ENCODE data around the gene OR2H1.
"Not testable (repeated sequence)": the region's sequence is repeated elsewhere in the genome, so short reads cannot be mapped to it uniquely, and the experiment has no call there.

OR2H1 gene

DNA sequence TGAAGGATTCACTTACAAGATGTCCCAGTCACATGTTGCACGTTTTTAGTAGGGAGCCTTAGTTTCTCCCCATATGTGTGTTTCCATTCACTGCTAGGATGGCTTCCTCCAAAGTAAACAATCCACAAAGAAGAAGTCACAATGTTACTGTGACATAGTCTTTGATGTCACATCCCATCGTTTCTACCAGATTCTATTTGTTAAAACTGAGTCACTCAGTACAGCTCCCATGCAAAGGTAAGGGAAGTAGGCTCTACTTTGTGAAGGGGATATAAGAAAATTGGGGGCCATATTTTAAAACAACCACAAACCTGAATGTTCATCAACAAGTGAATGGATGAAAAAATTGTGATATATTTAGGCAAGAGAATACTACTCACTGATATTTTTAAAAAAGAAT, at the start of gene OR2H1, which contains the start of gene OR11A1:
Gene OR2H1, plus strand, starts transcription at position 185 of the 400 bp plus-strand sequence. CDS start 4,615 bp downstream, outside the sequence.
Gene OR11A1, minus strand, starts transcription at position 101 of the 400 bp plus-strand sequence. CDS start 29,430 bp downstream, outside the sequence.
- no peak for DNase-seq

DNA sequence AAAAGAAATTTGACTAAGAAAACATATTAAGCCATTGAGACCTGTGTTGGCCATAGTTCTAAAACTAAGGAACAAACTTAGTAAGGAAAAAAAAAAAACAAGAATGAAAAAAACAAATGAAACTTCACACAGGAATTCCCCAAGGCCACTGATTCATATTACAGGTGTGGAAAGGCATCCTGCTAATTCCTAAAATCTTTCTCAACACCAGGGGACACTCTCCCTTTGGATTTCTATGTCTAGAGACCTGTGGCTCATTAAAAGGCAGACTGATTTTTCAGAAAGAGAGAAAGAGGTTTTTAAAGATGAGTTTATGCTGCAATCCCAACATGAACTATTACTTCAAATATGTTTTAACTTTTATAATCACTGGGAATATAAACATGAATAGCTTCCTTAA, 42.4 kb upstream of the OR2H1 start, which contains the start of gene OR12D1:
Gene OR12D1, plus strand, starts transcription at position 341 of the 400 bp plus-strand sequence.
- DNase-seq: no peak

DNA sequence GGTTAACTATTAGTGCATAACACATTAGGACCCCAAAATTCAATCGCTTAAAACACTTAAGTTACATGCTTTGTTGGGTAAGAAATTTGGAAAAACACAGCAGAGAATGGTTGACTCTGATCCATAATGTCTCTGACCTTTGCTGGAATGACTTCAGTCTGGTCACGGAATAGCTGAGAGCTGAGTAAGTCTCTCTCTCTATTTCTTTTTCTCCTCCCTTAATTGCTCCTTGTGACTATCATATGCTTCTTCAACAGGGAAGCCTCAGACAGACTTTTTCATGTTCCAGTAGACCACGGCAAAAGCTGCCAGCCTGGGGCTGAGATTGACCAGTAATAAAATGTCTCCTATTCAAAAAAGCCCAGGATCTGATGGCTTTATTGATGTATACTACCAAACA, 37.4 kb upstream of the OR2H1 start:
- no peak for DNase-seq

DNA sequence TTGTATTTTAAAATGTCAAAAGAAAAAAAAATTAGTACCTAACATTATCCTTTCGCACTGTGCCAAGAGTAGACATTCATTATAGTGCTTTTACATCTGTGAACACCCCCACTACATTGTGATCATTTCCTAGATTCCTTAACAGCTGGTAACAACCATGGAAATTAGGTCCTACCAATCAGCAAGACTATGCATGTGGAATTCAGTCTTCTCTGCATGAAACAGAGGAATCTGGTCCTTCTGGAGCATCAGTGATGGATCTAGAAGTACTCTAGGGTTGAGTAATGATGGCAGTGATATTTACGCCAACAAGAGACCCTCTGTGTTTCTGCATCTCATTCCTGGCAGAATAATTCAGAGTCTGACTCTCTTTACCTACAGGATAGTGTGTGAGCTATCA, 32.8 kb upstream of the OR2H1 start:
- no peak for DNase-seq

DNA sequence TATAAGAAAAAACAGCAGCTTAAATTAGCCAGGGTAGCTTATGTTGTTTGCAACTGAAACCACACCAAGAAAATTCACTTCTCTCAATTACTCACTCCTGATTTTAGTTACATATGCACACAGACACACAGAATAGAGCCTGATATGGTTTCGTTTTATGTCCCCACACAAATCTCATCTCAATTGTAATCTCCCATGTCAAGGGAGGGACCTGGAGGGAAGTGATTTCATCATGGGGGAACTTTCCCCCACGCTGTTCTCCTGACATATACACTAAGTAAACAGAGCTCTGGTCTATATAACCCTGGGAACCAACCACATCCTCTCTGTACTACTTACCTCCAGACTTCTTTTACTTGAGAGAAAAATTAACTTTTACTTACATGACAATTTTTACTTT, 32.4 kb upstream of the OR2H1 start:
- DNase-seq: no peak

DNA sequence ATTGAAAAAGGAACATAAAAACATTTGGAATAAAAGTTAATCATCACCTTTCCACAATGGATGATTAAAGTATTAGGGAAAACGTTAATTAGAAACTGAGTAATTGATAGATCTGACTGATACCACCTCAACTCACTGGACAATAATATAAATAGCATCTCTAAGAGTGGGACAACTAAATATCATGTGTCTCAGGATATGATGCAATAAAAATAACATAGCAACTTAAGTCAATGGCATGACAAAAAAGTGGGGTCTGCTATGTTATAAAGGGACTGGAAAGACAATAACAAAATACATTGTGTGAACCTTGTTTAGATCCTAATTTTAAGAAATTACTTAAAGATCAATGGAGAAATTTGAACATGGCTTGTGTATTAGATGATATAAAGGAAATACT, 31.9 kb upstream of the OR2H1 start:
- DNase-seq: no peak

DNA sequence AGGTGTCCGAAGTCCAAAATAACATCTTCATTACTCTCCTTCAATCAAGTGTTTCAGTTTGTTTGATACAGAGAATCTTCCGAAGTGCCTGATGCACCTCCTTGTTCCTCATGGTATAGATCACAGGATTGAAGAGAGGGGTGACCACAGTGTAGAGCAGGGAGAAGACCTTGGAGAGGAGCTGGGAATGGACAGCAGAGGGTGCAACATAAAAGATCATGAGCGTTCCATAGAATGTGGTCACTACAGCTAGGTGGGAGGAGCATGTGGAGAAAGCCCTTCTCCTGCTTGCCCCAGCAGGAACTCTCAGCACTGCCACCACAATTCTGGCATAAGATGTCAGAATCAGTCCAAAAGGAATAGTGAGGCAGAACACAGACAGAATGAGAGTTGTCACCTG, 30.3 kb upstream of the OR2H1 start:
- DNase-seq: no peak

DNA sequence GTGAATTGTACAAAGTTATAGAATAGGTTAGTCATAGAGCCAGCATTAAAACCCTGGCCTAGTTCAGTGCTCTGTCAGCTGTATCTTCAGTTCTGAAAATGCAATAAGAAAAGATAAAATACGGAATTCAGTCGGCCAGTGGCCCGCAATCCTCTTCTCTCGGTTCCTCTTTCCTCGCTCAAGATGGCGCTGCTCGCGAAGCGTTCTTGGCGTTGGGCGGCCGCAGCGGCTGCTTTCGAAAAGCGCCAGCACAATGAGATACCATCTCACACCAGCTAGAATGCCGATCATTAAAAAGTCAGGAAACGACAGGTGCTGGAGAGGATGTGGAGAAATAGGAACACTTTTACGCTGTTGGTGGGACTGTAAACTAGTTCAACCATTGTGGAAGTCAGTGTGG, 20.2 kb upstream of the OR2H1 start:
- not testable (repeated sequence) for DNase-seq

DNA sequence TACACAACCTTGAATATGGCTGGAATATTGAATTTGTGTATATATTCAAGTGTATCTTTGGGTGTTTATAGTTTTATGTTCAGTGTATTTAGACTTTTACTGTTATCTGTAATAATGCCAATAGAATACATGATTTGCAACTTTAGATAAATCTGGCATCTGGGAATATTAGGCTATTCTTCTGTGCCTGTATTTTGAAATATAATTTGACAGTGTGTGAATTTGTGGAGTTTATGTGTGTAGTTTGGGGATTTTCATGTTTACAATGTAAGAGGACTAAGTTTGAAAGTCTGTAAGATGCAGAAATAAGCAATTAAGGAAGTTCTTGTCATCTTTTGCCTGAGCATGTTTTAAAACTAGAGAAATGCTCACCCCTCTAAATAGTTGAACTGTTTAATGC, 17.9 kb upstream of the OR2H1 start, which contains the start of gene OR10C1:
Gene OR10C1, plus strand, starts transcription at position 301 of the 400 bp plus-strand sequence. CDS start 710 bp downstream, outside the sequence.
- no peak for DNase-seq

DNA sequence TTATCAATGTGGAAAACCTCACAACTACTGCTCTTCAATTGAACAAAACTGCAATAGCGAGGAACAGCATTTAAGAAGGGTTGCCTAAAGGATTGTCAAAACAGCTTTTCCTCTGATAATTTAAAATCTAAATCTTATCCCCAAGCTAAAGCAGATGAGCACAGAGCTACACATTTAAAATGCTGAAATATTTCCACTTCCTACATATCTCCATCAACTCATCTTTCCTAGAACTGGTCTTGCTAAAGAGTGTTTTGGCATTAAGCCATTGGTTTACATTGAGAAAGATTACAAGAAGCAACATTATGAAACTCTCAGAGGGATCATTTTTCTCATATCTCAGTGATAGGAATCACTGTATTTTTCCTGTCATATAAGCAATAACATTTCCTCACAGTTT, 14.2 kb upstream of the OR2H1 start:
- no peak for DNase-seq

DNA sequence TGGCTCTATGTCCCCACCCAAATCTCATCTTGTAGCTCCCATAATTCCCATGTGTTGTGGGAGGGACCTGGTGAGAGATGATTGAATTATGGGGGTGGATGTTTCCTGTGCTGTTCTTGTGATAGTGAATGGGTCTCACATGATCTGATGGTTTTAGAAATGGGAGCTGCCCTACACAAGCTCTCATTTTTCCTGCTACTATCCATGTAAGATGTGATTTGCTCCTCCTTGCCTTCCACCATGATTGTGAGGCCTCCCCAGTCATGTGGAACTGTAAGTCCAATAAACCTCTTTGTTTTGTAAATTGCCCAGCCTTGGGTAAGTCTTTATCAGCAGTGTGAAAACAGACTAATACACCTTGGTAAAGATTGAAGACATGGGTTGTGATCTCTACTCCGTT, 12.9 kb upstream of the OR2H1 start:
- not testable (repeated sequence) for DNase-seq

DNA sequence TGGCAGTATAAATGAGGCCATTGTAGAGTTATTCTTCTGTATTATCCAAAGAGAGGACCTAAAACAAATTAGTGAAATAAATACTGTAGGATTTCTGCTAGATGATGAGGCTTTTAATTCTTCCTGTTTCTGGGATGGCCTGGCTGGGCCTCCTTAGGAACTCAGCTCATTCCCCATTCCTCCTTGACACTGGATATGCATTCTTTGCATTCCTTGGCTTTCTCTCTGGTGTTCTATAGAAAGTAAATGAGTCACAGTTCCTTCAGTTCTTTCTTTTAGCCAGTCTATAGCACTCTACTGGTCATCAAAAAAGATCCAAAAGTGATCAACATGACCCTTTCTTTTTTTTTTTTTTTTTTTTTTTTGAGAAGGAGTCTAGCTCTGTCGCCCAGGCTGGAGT, 9.3 kb upstream of the OR2H1 start:
- no peak for DNase-seq

DNA sequence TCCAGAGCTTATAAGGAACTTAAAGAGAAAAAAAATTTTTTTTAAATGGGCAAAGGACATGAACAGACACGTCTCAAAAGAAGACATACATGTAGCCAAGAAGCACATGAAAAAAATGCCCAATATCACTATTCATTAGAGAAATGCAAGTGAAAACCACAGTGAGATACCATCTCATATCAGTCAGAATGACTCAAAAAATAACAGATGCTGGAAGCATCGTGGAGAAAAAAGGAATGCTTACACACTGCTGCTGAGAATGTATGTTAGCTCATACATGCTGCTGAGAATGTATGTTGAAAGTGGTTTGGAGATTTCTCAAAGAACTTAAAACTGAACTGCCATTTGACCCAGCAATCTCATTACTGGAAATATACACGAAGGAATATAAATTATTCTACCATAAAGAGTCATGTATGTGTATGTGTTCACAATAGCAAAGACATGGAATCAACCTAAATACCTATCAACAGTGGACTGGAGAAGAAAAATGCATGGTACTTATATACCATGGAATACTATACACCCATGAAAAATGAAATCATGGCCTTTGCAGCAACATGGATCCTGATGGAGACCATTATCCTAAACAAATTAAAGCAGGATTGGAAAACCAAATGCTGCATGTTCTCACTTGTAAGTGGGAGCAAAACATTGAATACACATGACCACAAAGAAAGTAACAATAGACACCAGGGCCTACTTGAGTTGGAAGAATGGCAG, 5.3 kb upstream of the OR2H1 start:
- DNase-seq: no peak

DNA sequence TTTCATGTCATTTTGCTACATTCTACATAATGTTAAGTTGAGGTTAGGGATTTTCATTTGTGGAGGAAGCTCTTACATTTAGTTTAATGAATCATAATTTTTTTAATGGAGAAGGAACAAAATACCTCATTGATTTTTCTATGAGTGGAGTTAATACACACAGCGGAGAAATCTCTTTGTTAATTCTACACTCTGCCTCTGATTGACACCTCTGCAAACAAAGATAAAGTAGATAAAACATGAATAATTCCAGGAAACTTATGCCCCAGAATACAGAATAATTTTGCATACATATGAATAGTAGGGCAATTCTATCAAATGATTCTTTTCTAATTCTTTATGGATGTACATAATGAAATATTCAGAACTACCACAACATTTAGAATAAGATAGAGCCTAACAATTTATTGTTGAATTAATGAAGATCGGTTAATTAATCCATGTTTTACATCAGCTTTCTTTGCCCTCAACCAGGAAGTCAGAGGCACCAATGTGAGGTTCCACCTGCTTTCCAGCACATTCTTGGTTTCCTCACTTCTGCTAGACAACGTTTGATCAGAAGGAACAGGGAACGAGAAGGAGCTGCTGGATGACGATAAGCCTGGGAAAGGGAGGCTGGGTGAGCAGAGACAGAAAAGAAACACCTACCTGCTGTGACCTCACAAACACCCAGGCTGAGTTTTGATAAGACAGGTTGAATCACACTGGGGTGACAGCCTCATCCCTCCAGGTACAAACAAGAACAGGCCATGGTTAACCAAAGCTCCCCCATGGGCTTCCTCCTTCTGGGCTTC, 4.3 kb downstream of the OR2H1 start:
- DNase-seq: no peak

DNA sequence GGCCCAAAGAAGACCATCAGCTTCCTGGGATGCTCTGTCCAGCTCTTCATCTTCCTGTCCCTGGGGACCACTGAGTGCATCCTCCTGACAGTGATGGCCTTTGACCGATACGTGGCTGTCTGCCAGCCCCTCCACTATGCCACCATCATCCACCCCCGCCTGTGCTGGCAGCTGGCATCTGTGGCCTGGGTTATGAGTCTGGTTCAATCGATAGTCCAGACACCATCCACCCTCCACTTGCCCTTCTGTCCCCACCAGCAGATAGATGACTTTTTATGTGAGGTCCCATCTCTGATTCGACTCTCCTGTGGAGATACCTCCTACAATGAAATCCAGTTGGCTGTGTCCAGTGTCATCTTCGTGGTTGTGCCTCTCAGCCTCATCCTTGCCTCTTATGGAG, 5.1 kb downstream of the OR2H1 start:
- no peak for DNase-seq

DNA sequence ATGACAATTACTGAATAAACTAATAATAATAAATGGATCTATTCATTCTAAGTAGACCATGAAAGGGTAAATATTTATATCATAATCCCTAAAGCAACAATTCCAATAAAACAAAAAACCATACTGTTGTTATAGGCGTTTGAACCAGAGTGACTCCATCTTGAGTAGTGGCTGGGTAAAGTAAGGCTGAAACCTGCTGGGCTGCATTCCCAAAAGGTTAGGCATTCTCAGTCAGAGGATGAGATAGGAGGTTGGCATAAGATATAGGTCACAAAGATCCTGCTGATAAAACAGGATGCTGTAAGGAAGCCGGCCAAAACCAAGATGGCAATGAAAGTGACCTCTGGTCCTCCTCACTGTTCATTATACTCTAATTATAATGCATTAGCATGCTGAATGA, 8.3 kb downstream of the OR2H1 start:
- no peak for DNase-seq

DNA sequence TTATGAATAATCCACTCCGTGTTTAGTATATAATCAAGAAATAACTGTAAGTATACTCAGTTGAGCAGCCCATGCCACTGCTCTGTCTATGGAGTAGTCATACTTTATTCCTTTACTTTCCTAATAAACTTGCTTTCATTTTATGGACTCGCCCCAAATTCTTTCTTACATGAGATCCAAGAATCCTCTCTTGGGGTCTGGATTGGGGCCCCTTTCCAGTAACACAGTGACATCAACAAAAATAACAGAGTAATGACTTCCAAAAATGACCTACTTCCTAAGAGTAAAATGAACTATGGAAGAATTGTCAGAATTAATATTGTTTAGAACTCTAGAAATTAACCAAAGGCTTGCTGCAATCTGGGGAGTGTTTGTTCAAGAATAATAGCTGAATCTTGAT, 8.8 kb downstream of the OR2H1 start:
- DNase-seq: no peak

DNA sequence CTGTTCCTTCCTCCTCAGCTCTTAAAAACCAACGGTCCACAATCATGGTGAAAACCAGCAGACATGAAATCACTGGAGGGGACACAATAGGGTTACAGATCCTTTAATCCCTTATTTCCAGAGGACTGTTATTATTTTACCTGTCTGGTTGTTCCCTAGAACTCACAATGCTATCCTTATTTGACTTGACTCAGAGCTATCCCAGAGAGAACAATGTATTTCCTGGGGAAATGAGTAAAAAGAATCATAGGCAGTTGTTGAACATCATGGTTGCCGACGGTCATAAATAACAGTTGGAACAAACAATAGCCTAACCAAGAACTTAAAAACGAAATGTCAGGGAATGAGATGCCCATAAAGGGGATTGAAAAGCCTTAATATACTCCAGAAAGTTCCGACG, 9.3 kb downstream of the OR2H1 start:
- DNase-seq: no peak

DNA sequence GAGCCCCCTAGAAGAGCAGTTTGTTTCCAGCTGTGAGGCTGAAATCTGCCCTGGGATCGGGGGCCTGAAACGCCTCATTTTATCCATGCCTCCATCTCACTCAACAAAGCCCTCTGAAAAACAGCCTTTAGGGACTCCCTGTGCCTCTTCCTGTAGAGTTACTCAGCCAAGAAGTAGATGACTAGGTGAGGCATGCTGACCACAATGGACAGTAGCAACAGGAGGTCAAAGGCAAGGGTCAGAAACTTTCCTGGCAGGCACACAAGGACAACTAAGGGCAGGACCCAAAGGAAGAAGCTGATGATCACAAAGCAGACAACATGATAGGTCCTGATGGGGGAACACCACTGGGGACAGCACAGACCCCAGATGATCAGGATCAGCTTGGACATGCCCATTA, 18.0 kb downstream of the OR2H1 start:
- no peak for DNase-seq

DNA sequence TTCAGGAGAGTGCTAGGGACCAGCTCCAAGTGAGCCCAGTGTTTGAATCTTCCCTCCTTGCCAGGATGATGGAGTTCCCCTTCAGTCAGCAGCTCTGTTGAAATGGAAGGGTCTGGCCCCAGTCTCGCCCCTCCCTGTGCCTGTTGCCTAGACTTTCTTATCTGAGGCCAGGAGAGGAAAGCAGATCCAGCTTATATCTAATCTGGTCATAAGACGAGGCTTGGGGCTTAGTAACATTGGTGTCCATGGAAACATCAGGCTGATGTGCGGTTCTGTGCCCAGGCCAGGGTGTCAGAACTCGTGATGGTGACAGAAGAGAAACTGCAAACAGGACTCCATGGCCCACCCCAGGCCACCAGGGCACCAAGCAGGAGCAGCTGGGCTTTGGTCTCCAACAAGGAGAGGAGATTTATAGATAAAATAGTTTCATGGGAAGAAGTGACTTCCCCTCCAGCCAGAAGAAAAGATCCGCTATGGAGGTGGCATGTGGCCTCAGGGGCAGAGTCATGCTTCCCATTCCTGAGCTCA, 21.0 kb downstream of the OR2H1 start:
- no peak for DNase-seq

DNA sequence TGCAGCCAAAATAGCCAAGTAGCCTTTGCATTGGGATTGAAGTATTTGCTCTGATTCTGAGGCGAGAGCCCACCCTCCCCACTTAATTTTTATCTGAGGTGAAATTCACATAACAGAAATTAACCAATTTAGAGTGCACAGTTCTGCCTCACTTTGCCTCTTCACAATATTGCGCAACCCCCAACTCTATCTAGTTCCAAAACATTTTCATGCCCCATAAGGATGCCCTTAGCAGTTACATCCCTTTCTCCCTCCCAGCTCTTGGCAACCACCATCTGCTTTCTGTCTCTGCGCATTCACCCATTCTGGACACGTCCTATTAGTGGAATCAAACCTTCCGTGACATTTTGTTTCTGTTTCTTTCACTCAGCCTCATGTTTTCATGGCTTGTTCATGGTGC, 21.8 kb downstream of the OR2H1 start:
- no peak for DNase-seq

DNA sequence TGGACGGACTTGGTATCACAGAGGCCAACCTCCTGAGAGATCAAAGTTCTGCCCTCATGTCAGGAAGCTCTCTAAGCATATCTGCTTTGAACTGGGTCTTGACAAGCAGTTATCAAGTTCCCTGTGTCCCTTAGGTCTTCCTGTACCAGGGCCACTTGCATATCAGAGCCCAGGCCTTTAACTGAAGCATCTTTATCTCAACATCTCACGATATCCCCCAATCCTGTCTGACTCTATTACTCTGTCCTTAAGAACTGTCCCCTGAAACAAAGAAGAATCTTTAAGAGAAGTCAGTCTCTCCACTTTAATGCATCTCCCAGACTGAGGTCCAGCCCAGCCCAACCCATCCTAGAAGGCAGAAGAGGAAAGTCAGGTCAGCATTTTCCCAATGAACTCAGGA, 22.6 kb downstream of the OR2H1 start:
- DNase-seq: no peak

DNA sequence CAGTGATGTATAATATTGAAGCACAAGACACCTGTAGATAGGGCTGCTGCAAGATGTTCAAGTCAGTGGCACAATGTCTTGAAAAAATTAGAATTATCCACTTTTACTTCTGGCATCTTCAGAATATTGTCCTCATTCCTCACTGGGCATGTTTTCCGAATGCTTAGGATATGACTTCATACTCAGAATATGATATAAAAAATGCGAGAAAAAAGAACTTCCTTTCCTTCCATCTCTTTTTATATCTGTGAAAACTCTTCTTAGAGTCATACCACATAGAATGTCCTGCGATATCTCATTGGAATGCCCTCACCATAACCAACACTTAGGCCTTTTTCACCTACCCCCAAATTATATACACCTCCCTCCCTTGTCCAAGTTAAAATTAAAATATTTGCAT, 26.2 kb downstream of the OR2H1 start:
- no peak for DNase-seq

DNA sequence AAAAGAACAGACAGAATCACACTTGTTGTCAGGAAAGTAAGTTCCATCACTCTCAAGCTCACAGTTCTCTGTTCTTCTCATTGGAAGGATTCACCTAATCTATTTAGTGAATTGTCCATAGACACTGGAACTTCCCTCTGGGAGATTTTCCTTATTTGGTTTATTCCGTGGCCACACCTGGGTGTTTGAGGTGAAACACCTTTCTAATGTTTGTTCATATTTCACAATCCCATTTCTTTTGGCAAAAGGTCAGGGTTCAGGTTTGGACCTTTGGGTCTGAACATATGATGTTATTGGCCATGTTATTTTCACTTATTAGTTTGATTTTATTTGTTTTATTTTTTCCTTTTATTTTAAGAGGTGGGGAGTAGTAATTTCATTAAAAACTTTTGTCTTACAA, 26.8 kb downstream of the OR2H1 start:
- no peak for DNase-seq

Measured in activated CD4-positive, CD25-positive, alpha-beta regulatory T cell (primary cell).